Osteocyte (in vitro differentiated cells): ENCODE results near the gene OR2A42. TPM values are rescaled to one million over a fixed set of nuclear protein-coding genes. Genes with fewer than 3 reads are reported as not detected.
"Not testable (repeated sequence)": the region's sequence is repeated elsewhere in the genome, so short reads cannot be mapped to it uniquely, and the experiment has no call there.

Experiments used
- DNase-seq: peaks from one replicate; pipeline ENCODE4 v3.0.0; 2021; ENCODE audit warnings: mixed read lengths; ENCODE audit not compliant: unreplicated experiment; ENCODE audit errors: extremely low spot score
- H3K27ac Mint-ChIP-seq: one replicate; pipeline ENCODE4 v1.8.0; 2021; ENCODE audit warnings: mild to moderate bottlenecking, mixed read lengths; ENCODE audit not compliant: unreplicated experiment
- H3K27me3 Mint-ChIP-seq: one replicate; pipeline ENCODE4 v1.8.0; 2021; ENCODE audit warnings: mixed read lengths; ENCODE audit not compliant: unreplicated experiment
- H3K36me3 Mint-ChIP-seq: one replicate; pipeline ENCODE4 v1.8.0; 2021; ENCODE audit warnings: mixed read lengths; ENCODE audit not compliant: unreplicated experiment
- H3K4me1 Mint-ChIP-seq: one replicate; pipeline ENCODE4 v1.8.0; 2021; ENCODE audit warnings: mixed read lengths; ENCODE audit not compliant: unreplicated experiment
- H3K4me3 Mint-ChIP-seq: one replicate; pipeline ENCODE4 v1.8.0; 2021; ENCODE audit warnings: mild to moderate bottlenecking, moderate library complexity, mixed read lengths; ENCODE audit not compliant: unreplicated experiment
- H3K9me3 Mint-ChIP-seq: one replicate; pipeline ENCODE4 v1.8.0; 2021; ENCODE audit warnings: mixed read lengths; ENCODE audit not compliant: unreplicated experiment
- total RNA-seq: library from RNA; stranded (reverse); gene quantifications from 2 replicates; pipeline ENCODE4 v1.2.1, GENCODE V29; 2021
- TF ChIP-seq, protein P1 (sequence below): fragments of 200-600 bp; sonication (generic); IDR thresholded peaks from 2 replicates; pipeline ENCODE4 v1.5.0; 2021; ENCODE audit warnings: antibody characterized with exemption, mild to moderate bottlenecking, moderate library complexity

OR2A42 gene
- total RNA-seq, 1 donor from 2014 or later: 0.08 TPM

DNA sequence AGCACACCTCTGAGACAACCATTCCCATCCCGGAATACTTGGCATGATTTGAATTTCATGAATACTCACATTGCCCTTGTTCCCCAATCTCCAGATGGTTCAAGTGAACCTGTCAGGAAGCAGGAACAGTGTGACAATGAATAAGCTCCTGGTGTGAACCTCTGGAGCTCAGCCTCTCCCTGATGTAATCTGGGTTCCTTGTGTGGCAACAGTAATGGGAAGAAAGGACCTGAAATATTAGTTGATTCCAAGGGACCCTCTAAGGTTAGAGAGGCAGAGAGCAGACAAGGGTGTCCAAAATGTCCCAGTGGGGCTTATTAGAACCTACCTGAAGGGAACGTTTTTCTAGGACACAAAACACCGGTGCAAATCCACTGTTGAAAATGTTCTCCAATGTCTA lies 16.7 kb upstream of the OR2A42 start:
- H3K4me3 Mint-ChIP-seq: no peak overlapping the region
- no peak for DNase-seq
- no peak overlapping the region for H3K27ac Mint-ChIP-seq
- TF ChIP-seq, protein P1, sequence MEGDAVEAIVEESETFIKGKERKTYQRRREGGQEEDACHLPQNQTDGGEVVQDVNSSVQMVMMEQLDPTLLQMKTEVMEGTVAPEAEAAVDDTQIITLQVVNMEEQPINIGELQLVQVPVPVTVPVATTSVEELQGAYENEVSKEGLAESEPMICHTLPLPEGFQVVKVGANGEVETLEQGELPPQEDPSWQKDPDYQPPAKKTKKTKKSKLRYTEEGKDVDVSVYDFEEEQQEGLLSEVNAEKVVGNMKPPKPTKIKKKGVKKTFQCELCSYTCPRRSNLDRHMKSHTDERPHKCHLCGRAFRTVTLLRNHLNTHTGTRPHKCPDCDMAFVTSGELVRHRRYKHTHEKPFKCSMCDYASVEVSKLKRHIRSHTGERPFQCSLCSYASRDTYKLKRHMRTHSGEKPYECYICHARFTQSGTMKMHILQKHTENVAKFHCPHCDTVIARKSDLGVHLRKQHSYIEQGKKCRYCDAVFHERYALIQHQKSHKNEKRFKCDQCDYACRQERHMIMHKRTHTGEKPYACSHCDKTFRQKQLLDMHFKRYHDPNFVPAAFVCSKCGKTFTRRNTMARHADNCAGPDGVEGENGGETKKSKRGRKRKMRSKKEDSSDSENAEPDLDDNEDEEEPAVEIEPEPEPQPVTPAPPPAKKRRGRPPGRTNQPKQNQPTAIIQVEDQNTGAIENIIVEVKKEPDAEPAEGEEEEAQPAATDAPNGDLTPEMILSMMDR: no peak
- no peaks in the 10 kb centered on the region for H3K27me3 Mint-ChIP-seq
- no peaks in the 10 kb centered on the region for H3K9me3 Mint-ChIP-seq
- H3K4me1 Mint-ChIP-seq: no peaks in the 10 kb centered on the region
- H3K36me3 Mint-ChIP-seq: no peaks in the 10 kb centered on the region

DNA sequence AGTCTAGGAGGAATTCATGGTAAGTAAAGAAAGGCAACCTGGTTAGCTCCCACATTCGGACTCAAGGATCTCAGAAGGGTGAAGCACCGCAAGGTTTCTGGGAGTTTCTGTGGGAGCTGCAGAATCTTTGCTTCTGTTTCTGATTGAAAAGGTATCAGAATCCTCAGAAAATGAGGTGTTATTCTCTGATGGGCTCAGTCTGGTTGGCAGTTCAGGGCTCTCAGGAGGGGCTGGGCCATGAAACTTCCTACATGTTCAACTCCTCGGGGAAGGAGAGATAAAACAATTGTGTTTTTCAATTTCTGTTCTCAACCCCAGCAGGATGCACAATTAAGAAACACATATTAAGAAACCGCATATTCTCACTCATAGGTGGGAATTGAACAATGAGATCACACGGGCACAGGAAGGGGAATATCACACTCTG lies 16.1 kb upstream of the OR2A42 start:
- no peak for DNase-seq
- Mint-ChIP-seq H3K27me3 (no peaks in the 10 kb centered on the region), H3K36me3 (no peaks in the 10 kb centered on the region), H3K27ac (no peak overlapping the region), H3K4me1 (no peaks in the 10 kb centered on the region), H3K9me3 (no peaks in the 10 kb centered on the region), H3K4me3 (no peak overlapping the region)
- TF ChIP-seq, protein P1: no peak

DNA sequence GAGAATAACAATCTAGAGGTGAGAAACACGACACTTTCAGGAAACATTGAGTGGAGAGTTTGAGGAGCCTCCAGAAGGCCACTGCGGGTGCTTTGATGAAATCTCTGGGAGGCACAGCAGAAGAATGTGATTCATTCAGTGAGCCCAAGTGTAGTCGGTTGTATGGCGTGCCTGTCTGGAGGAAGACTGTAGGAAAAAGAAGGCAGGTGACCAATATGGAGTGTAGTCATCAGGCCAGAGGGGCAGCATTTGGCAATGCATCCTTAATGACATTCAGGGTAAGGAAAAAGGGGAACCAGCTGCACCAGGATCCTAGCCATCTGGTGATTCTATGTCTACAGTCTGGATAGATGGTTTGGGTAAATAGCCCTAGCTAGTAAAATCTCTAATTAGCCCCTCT lies 12.9 kb upstream of the OR2A42 start:
- not testable (repeated sequence) for H3K4me1 Mint-ChIP-seq, H3K27me3 Mint-ChIP-seq, H3K36me3 Mint-ChIP-seq, H3K9me3 Mint-ChIP-seq, DNase-seq, H3K27ac Mint-ChIP-seq, H3K4me3 Mint-ChIP-seq

DNA sequence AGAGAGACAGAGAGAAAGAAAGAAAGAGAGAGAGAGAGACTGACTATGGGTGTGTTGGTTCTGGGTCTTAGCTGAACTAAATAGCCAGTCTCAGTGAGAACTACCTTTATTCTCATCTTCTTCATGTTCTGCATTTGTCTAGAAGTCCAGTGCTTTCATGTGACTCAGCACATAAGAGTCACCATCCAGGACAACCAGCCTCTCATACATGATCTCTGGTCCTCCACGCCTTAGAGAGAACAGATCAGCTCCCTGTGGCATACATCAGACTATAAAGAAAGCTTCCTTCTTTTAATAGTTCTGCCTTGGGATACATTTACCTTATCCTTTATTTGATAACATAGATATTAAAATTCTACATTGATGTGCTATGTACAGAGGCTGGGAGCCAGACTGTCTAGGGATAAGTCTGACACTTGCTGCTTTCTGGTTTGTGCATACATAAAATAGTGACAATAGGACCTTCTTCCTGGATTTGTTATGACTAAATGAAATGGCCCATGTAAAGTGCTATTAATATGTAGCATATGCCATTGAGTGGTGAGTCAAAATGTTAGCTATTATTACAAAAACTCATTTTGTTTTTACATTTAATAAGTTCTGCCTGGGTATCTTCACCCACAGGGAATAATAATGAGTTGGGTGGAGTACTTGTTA lies 8.4 kb upstream of the OR2A42 start:
- H3K27ac Mint-ChIP-seq, H3K27me3 Mint-ChIP-seq, H3K4me3 Mint-ChIP-seq, H3K4me1 Mint-ChIP-seq, H3K36me3 Mint-ChIP-seq, DNase-seq, H3K9me3 Mint-ChIP-seq: not testable (repeated sequence)

DNA sequence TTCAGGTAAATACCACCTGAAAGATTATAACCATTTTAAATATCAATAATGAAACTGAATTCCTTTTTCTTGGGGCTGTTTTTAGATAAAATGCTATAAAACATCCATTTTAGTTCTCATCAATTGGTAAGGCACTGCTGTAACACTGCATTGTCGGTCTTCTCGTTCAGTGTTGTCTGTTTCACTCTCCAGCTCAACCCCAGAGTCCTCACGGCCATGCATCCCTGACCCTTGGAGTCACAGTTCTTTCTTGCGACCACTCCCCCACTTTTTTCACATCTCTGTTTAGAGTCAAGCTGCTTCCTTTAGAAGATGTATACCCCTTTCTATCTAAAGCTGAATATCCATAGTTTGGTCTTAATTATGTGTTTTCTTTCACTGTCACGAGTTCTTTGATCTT lies 7.6 kb upstream of the OR2A42 start:
- H3K27ac Mint-ChIP-seq: not testable (repeated sequence)

DNA sequence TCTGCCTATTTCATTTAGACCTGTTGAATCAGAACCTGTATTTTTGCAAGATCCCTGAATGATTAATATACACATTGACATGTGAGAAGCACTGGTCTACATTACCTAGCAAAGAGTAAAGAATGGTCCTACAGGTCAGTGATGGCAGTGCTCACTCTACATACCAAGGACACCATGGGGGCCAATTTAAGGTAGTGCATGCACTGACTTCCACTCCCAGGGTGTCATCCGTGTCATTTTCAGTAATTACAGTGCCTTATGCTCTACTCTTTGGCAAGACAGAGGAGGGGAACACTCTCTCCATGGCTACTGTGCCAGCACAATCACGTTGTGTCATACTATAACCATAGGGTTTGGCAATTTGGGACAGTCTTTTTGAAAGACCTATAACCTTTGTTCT lies 6.0 kb upstream of the OR2A42 start:
- not testable (repeated sequence) for H3K4me3 Mint-ChIP-seq, H3K27me3 Mint-ChIP-seq, H3K9me3 Mint-ChIP-seq, H3K27ac Mint-ChIP-seq, DNase-seq, H3K4me1 Mint-ChIP-seq, H3K36me3 Mint-ChIP-seq

More for the DNA sequence above, 7.6 kb upstream of the OR2A42 start:
- not testable (repeated sequence) for H3K4me3 Mint-ChIP-seq, H3K9me3 Mint-ChIP-seq, H3K27me3 Mint-ChIP-seq, H3K4me1 Mint-ChIP-seq, DNase-seq, H3K36me3 Mint-ChIP-seq

DNA sequence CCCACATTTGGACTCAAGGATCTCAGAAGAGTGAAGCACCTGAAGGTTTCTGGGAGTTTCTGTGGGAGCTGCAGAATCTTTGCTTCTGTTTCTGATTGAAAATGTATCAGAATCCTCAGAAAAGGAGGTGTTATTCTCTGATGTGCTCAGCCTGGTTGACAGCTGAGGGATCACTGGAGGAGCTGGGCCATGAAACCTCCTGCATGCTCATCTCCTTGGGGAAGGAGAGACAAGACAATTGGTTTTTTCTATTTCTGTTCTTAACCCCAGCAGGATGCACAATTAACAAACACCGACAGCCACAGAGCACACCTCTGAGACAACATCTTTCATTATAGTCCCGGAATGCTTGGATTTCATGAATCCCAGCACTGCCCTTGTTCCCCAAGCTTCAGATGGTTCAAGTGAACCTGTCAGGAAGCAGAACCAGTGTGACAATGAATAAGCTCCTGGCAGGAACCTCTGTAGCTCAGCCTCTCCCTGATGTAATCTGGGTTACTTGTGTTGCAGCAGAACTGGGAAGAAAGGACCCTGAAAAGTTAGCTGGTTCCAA lies 799 bp downstream of the OR2A42 start:
- not testable (repeated sequence) for H3K4me1 Mint-ChIP-seq, H3K36me3 Mint-ChIP-seq, H3K27ac Mint-ChIP-seq, H3K27me3 Mint-ChIP-seq, H3K9me3 Mint-ChIP-seq, DNase-seq, H3K4me3 Mint-ChIP-seq

DNA sequence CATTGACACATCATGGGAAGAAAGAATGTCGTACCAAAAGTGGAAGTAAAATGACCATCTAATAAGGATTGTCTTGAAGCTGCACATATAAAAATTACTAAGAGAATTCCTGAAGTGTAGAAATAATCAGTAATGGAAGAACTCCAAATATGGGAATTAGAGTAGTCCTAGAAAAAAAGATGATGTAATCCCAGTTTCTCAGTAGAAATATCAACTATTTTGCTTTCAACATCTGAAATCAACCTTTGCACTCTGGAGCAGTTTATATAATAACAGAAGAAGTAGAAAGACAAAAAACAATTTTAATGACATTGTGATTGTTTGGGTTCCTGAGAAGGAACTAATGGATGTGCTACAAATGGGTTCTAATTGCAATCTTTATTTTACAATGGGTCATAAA lies 6.4 kb downstream of the OR2A42 start:
- DNase-seq, H3K36me3 Mint-ChIP-seq, H3K27me3 Mint-ChIP-seq, H3K4me1 Mint-ChIP-seq, H3K4me3 Mint-ChIP-seq, H3K9me3 Mint-ChIP-seq, H3K27ac Mint-ChIP-seq: not testable (repeated sequence)

DNA sequence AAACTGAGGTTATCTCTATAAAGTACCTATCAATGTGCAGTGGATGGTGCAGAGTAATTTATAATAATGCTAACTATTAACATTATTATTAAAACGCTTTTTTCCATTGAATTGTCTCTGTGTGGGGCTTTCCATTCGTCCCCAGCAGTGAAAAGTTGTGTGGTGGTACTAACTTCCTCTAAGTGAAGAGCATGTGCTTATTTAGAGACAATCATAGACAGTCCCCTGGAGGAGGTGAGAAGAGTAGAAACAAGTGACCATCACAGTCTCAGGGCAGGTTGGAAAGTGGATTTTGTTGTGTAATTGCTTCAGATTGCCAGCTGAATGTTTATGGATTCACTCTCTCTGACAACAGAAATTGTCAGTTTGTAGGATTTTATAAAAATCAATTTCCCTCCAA lies 8.4 kb downstream of the OR2A42 start:
- H3K4me3 Mint-ChIP-seq, DNase-seq, H3K36me3 Mint-ChIP-seq, H3K9me3 Mint-ChIP-seq, H3K27me3 Mint-ChIP-seq, H3K4me1 Mint-ChIP-seq, H3K27ac Mint-ChIP-seq: not testable (repeated sequence)

DNA sequence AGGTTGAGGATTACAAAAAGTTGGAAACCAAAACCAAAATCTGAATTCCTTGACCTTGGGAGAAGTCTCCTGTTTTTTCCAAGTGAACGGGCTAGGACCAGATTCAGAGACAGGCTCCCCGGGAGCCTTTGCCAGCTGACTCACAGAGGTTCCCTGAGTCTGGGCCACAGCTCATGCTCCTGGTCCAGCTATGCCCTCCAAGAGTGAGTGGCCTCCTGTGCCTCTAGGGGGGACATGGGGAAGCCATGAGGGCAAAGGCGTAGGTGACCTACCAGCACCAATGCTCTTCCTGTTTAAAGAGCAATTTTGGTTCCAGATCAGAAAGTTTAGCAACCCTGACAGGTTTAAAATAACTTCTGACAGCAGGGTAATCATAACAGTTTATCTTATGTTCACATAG lies 10.6 kb downstream of the OR2A42 start:
- H3K27ac Mint-ChIP-seq, H3K4me1 Mint-ChIP-seq, H3K9me3 Mint-ChIP-seq, H3K27me3 Mint-ChIP-seq, H3K4me3 Mint-ChIP-seq, H3K36me3 Mint-ChIP-seq: not testable (repeated sequence)
- peak; percentile 59 for DNase-seq

DNA sequence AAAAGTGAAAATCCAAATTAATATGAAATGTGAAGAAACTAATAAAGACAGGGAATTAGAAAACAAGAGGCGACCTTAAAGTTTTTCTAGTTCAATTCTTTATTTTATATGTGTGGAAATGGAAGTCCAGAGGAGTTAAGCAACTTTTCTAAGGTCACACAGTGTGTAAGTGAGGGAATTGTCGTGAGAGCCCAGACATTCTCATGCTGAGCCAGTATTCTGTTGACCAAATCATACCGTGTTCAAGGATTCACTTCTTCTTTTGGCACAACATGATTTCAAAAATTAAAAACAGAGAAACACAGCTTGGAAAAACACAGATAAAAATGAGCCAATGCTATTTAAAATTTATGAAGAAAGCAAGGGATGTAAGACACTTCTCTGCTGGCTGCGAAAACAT lies 12.5 kb downstream of the OR2A42 start:
- H3K4me1 Mint-ChIP-seq, DNase-seq, H3K27ac Mint-ChIP-seq: not testable (repeated sequence)

More for the DNA sequence above, 12.5 kb downstream of the OR2A42 start:
- H3K36me3 Mint-ChIP-seq, H3K4me3 Mint-ChIP-seq, H3K9me3 Mint-ChIP-seq, H3K27me3 Mint-ChIP-seq: not testable (repeated sequence)
